ENCODE measurements around the gene PPWD1. TPM values are rescaled to one million over a fixed set of nuclear protein-coding genes. Genes with fewer than 3 reads are reported as not detected.

Gene PPWD1
- total RNA-seq, 4 donors from 2014 or later: 39.1 to 80.3 (median 55.9) TPM

GRCh38 chr5:65544473-65544872 lies 18.6 kb upstream of the PPWD1 start:
- H3K4me3 ChIP-seq (replicated peaks in 1 of 3): no peak overlapping the region
- H3K27ac ChIP-seq: no peak overlapping the region
- no peaks in the 10 kb centered on the region for H3K27me3 ChIP-seq

GRCh38 chr5:65546141-65546540 lies 17.0 kb upstream of the PPWD1 start:
- intact Hi-C loops (cut with DNase I): no loop called here
- 93 to 95% methylated on average over 5 of the region's 5 CpGs for WGBS, 2 donors
- Histone ChIP-seq H3K36me3 (no peaks in the 10 kb centered on the region), H3K4me3 (replicated peaks in 1 of 3) (no peak overlapping the region), H3K4me1 (no peaks in the 10 kb centered on the region), H3K27me3 (no peaks in the 10 kb centered on the region), H3K27ac (no peak overlapping the region), H3K9me3 (no peaks in the 10 kb centered on the region)
- TF ChIP-seq POLR2A (IDR thresholded peaks at IDR 0.05) (no peak), CTCF (IDR thresholded peaks at IDR 0.05) (no peak)
- DNase-seq: no peak

More at GRCh38 chr5:65544473-65544872, 18.6 kb upstream of the PPWD1 start:
- no peaks in the 10 kb centered on the region for H3K4me1 ChIP-seq
- no peaks in the 10 kb centered on the region for H3K9me3 ChIP-seq
- intact Hi-C loops (cut with DNase I): no loop called here
- no peaks in the 10 kb centered on the region for H3K36me3 ChIP-seq
- DNase-seq: no peak
- WGBS, 2 donors: 96 to 98% methylated on average over 4 of the region's 4 CpGs
- no peak for TF ChIP-seq CTCF (IDR thresholded peaks at IDR 0.05)
- TF ChIP-seq POLR2A (IDR thresholded peaks at IDR 0.05): no peak

- TF ChIP-seq POLR2A (IDR thresholded peaks at IDR 0.05): no peak
- TF ChIP-seq CTCF (IDR thresholded peaks at IDR 0.05): no peak
- WGBS, 2 donors: 89 to 92% methylated on average over 7 of the region's 7 CpGs
- Histone ChIP-seq H3K27me3 (no peaks in the 10 kb centered on the region), H3K4me1 (no peaks in the 10 kb centered on the region), H3K27ac (no peak overlapping the region), H3K9me3 (no peaks in the 10 kb centered on the region), H3K4me3 (replicated peaks in 1 of 3) (no peak overlapping the region), H3K36me3 (no peaks in the 10 kb centered on the region)
- intact Hi-C loops (cut with DNase I): no loop called here
- no peak for DNase-seq
Observed at GRCh38 chr5:65548281-65548680, 14.8 kb upstream of the PPWD1 start.

DNA sequence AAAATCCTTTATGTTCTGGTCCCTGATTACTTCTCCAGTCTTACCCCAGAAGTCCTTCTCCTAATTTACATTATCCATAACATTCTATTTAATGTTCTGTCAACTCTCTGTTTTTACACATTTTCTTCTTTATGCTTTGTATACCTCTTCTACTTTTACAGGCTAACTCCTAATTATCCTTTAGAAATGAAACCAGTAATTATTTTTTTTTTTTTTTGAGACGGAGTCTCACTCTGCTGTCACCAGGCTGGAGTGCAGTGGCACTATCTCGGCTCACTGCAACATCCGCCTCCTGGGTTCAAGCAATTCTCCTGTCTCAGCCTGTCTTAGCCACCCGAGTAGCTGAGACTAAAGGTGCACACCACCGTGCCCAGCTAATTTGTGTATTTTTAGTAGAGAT lies 9.2 kb upstream of the PPWD1 start:
- no peaks in the 10 kb centered on the region for H3K4me1 ChIP-seq
- no peaks in the 10 kb centered on the region for H3K9me3 ChIP-seq
- no peak for TF ChIP-seq CTCF (IDR thresholded peaks at IDR 0.05)
- no peak for TF ChIP-seq POLR2A (IDR thresholded peaks at IDR 0.05)
- no peak for DNase-seq
- no peak overlapping the region for H3K4me3 ChIP-seq (replicated peaks in 1 of 3)
- H3K36me3 ChIP-seq: no peaks in the 10 kb centered on the region
- 78 to 86% methylated on average over 5 of the region's 5 CpGs for WGBS, 2 donors
- intact Hi-C loops (cut with DNase I): no loop called here
- no peak overlapping the region for H3K27ac ChIP-seq
- no peaks in the 10 kb centered on the region for H3K27me3 ChIP-seq

GRCh38 chr5:65555287-65555686 lies 7.8 kb upstream of the PPWD1 start:
- no peak for DNase-seq

More at GRCh38 chr5:65555287-65555686, 7.8 kb upstream of the PPWD1 start:
- H3K27me3 ChIP-seq: no peaks in the 10 kb centered on the region
- H3K4me3 ChIP-seq (replicated peaks in 1 of 3): no peak overlapping the region
- no peaks in the 10 kb centered on the region for H3K9me3 ChIP-seq
- H3K4me1 ChIP-seq: no peaks in the 10 kb centered on the region
- intact Hi-C loops (cut with DNase I): no loop called here
- H3K36me3 ChIP-seq: no peaks in the 10 kb centered on the region
- no peak overlapping the region for H3K27ac ChIP-seq
- no peak for TF ChIP-seq POLR2A (IDR thresholded peaks at IDR 0.05)
- no peak for TF ChIP-seq CTCF (IDR thresholded peaks at IDR 0.05)
